GM12878 (cell line): Measurements from ENCODE around the gene FREM2. TPM values are rescaled to one million over a fixed set of nuclear protein-coding genes. Genes with fewer than 3 reads are reported as not detected.

Experiments used
- ATAC-seq: fragments of 200-7000 bp; cut with Tn5 transposase; 3 replicates; pipeline ENCODE4 v1.9.1; 2020; ENCODE audit warnings: mild to moderate bottlenecking, moderate library complexity
- BruUV-seq: library from RNA; stranded (reverse); fragments of 400-500 nt; replicated peaks from 2 replicates; lab custom pipeline; 2021; lab: Mats Ljungman, UMichigan
- CTCF ChIA-PET: fragments of 300-600 bp; sonication (Branson Sonifier 250); formaldehyde crosslinking; extraction: SDS; loops from one replicate; lab custom pipeline; 2021; ENCODE audit warnings: inconsistent platforms; lab: Yijun Ruan, JAX
- POLR2A ChIA-PET: fragments of 350-600 bp; formaldehyde crosslinking; extraction: SDS; loops from one replicate; lab custom pipeline; 2021; ENCODE audit warnings: inconsistent platforms; lab: Charles Lee
- RAD21 ChIA-PET: fragments of 300-600 bp; sonication (Branson Sonifier 250); formaldehyde crosslinking; loops from one replicate; lab custom pipeline; 2023; ENCODE audit warnings: antibody characterized with exemption; ENCODE audit not compliant: unreplicated experiment; lab: Charles Lee
- SMC1A ChIA-PET: fragments of 300-600 bp; sonication (Branson Sonifier 250); formaldehyde crosslinking; loops from one replicate; lab custom pipeline; 2023; ENCODE audit not compliant: unreplicated experiment, uncharacterized antibody; lab: Charles Lee
- DNase-seq: peaks from one replicate; pipeline ENCODE4 v3.0.0-alpha.2; 2011; ENCODE audit warnings: low read depth, low spot score
- FAIRE-seq: peaks from 3 replicates; lab custom pipeline; 2011; peaks lifted over from hg19 to GRCh38; lab: Jason Lieb, UNC
- H2AFZ ChIP-seq: 2 replicates; pipeline ENCODE4 v1.6.0; 2011; ENCODE audit warnings: low read depth, low read length, control low read depth; ENCODE audit not compliant: control insufficient read depth
- H3K27ac ChIP-seq: 2 replicates; pipeline ENCODE4 v1.5.1; 2011; ENCODE audit warnings: control low read depth; ENCODE audit not compliant: control insufficient read depth, insufficient read depth
- H3K27me3 ChIP-seq, 2 experiments: replicated peaks in 1 of 2; 2 replicates each; pipeline versions ENCODE4 v1.6.0 to v1.6.1; 2011; ENCODE audit warnings: low read length in 1 of 2; ENCODE audit not compliant: control insufficient read depth in 2 of 2, insufficient read depth in 2 of 2
- H3K36me3 ChIP-seq, 2 experiments: 2 replicates each; pipeline ENCODE4 v1.5.1; 2011; ENCODE audit warnings: low read length in 1 of 2; ENCODE audit not compliant: control insufficient read depth in 2 of 2, insufficient read depth in 2 of 2
- H3K4me1 ChIP-seq: 2 replicates; pipeline ENCODE4 v1.6.1; 2011; ENCODE audit warnings: mild to moderate bottlenecking, low read length, moderate library complexity, mixed read lengths; ENCODE audit not compliant: control insufficient read depth, insufficient read depth
- H3K4me2 ChIP-seq: 2 replicates; pipeline ENCODE4 v1.6.0; 2011; ENCODE audit warnings: control low read depth; ENCODE audit not compliant: control insufficient read depth, insufficient read depth
- H3K4me3 ChIP-seq: fragments of 200-600 bp; sonication (generic); 2 replicates; pipeline ENCODE4 v1.5.1; 2016
- H3K79me2 ChIP-seq: 2 replicates; pipeline ENCODE4 v1.6.0; 2011; ENCODE audit warnings: low read length; ENCODE audit not compliant: control insufficient read depth, insufficient read depth
- H3K9ac ChIP-seq: 2 replicates; pipeline ENCODE4 v1.8.0; 2011; ENCODE audit warnings: low read length, control low read depth, mixed read lengths; ENCODE audit not compliant: control insufficient read depth, insufficient read depth
- H3K9me3 ChIP-seq: replicated peaks from 3 replicates; pipeline ENCODE4 v1.5.1; 2011; ENCODE audit warnings: mild to moderate bottlenecking, low read length; ENCODE audit not compliant: control insufficient read depth, insufficient read depth
- H4K20me1 ChIP-seq: 2 replicates; pipeline ENCODE4 v1.6.0; 2011; ENCODE audit not compliant: control insufficient read depth, insufficient read depth
- BMI1 ChIP-seq: fragments of 450-650 bp; IDR thresholded peaks from 2 replicates; pipeline ENCODE4 v1.6.1; 2016; ENCODE audit warnings: mild to moderate bottlenecking, moderate library complexity, borderline replicate concordance
- CEBPZ ChIP-seq: fragments of 150-350 bp; IDR thresholded peaks from 2 replicates; pipeline ENCODE4 v1.6.1; 2016; ENCODE audit warnings: low read depth, low read length
- CTCF ChIP-seq, 3 experiments: IDR thresholded peaks in 2 of 3; conservative IDR thresholded peaks in 1 of 3; 2 replicates each; pipeline ENCODE4 v1.5.1; 2011; ENCODE audit warnings: low read depth in 3 of 3, low read length in 3 of 3, mild to moderate bottlenecking in 3 of 3, control low read depth in 2 of 3, moderate library complexity in 2 of 3, inconsistent platforms in 1 of 3, mixed read lengths in 1 of 3; ENCODE audit not compliant: control insufficient read depth in 2 of 3, insufficient read depth in 1 of 3; ENCODE audit errors: extremely low read depth in 1 of 3
- LARP7 ChIP-seq: fragments of 450-650 bp; IDR thresholded peaks from 2 replicates; pipeline ENCODE4 v1.6.1; 2017; ENCODE audit warnings: mild to moderate bottlenecking
- NR2C2 ChIP-seq: IDR thresholded peaks from 2 replicates; pipeline ENCODE4 v1.6.1; 2011; ENCODE audit warnings: borderline replicate concordance, low read depth; ENCODE audit not compliant: control insufficient read depth, insufficient read length
- POLR2A ChIP-seq: IDR thresholded peaks from 2 replicates; pipeline ENCODE4 v1.6.1; 2011; ENCODE audit warnings: low read depth, mild to moderate bottlenecking, low read length
- RAD21 ChIP-seq: IDR thresholded peaks from 2 replicates; pipeline ENCODE4 v1.6.1; 2011; ENCODE audit warnings: mild to moderate bottlenecking, low read depth, low read length, moderate library complexity; ENCODE audit not compliant: insufficient read depth
- RB1 ChIP-seq: fragments of 450-650 bp; formaldehyde crosslinking; IDR thresholded peaks from 2 replicates; pipeline ENCODE4 v1.6.1; 2017; ENCODE audit warnings: mild to moderate bottlenecking, borderline replicate concordance
- RCOR1 ChIP-seq: conservative IDR thresholded peaks from 2 replicates; pipeline ENCODE4 v1.6.1; 2012; ENCODE audit warnings: low read depth, low read length, improper control_type of control experiment
- SIX5 ChIP-seq: IDR thresholded peaks from 2 replicates; pipeline ENCODE4 v1.6.1; 2011; ENCODE audit warnings: mild to moderate bottlenecking, low read depth, low read length, moderate library complexity; ENCODE audit not compliant: severe bottlenecking
- SMAD1 ChIP-seq: fragments of 450-650 bp; IDR thresholded peaks from 2 replicates; pipeline ENCODE4 v1.6.1; 2018; ENCODE audit warnings: mild to moderate bottlenecking, low read depth; ENCODE audit not compliant: partially characterized antibody
- WRNIP1 ChIP-seq: IDR thresholded peaks from 2 replicates; pipeline ENCODE4 v1.6.1; 2011; ENCODE audit warnings: low read depth, low read length, improper control_type of control experiment, borderline replicate concordance
- ZBED1 ChIP-seq: IDR thresholded peaks from 2 replicates; pipeline ENCODE4 v1.6.1; 2016; ENCODE audit warnings: borderline replicate concordance
- ZSCAN29 ChIP-seq: fragments of 450-650 bp; IDR thresholded peaks from 2 replicates; pipeline ENCODE4 v1.6.1; 2017; ENCODE audit warnings: mild to moderate bottlenecking, moderate library complexity
- WGBS: methylation state at CpG from one replicate; pipeline ENCODE4 v1.1.6; 2016; ENCODE audit warnings: low lambda C conversion rate; ENCODE audit not compliant: insufficient replicate concordance, insufficient coverage; ENCODE audit errors: missing lambda C conversion rate; 5-methylcytosine and 5-hydroxymethylcytosine counted together
- in situ Hi-C: fragments of 300-500 bp; cut with MboI; formaldehyde crosslinking; loops from 9 replicates; pipeline ENCODE4 v1.14.3; 2018; ENCODE audit warnings: mixed read lengths
- intact Hi-C: fragments of 100-400 bp; cut with micrococcal nuclease; formaldehyde crosslinking; loops from one replicate; pipeline ENCODE4 v1.14.2; 2022; ENCODE audit not compliant: unreplicated experiment
- polyA plus RNA-seq, 11 experiments: library from polyadenylated mRNA; depleted of rRNA in 4 of 11; unstranded in 6 of 11; stranded (reverse) in 5 of 11; fragments of >200 nt; fragmentation: Nextera tagmentation in 4 of 11; fragmentation: Illumina TruSeq in 1 of 11; extraction: Ambion mirVana in 4 of 11; extraction: Trizol in 1 of 11; gene quantifications; 1 replicate in 1 of 11; 2 replicates in 10 of 11; pipeline versions ENCODE4 v1.2.1 to v1.2.3, GENCODE V29; 2011 to 2016; ENCODE audit warnings: inconsistent platforms in 2 of 11, missing spikeins in 2 of 11, low read depth in 1 of 11
- total RNA-seq, 4 experiments: library from RNA; depleted of rRNA in 3 of 4; stranded (reverse); fragments of >200 nt in 3 of 4; fragmentation: Illumina TruSeq in 1 of 4; extraction: Trizol in 1 of 4; gene quantifications; 2 replicates each; pipeline versions ENCODE4 v1.2.1 to v1.2.3, GENCODE V29; 2013 to 2021

Gene FREM2
- total and polyA plus RNA-seq, 10 of the 15 experiments (the other 5 are each of a cell fraction or from before 2014, with no cell fraction given) = 0.02 to 0.12 (median 0.05) TPM; not detected in 2

- intact Hi-C loops = no loop called here
- POLR2A ChIA-PET = no interaction called here
- SMC1A ChIA-PET = interaction anchor here (1.0 to 4.0 kb wide), 3 partner anchors 9 to 40 kb away, joined by 3 to 13 read pairs (median 9); no protein-coding TSS in a partner anchor
Measured at GRCh38 chr13:38804061-38804460, 117.2 kb downstream of the FREM2 start.

GRCh38 chr13:38804536-38804935, 117.7 kb downstream of the FREM2 start:
- no peaks in the 10 kb centered on the region for H4K20me1 ChIP-seq
- no peak overlapping the region for H3K9ac ChIP-seq
- ChIA-PET POLR2A (no interaction called here), SMC1A (interaction anchor here (1.0 to 4.0 kb wide), 3 partner anchors 9 to 40 kb away, joined by 3 to 13 read pairs (median 9); no protein-coding TSS in a partner anchor), CTCF (interaction anchor here (0.7 kb wide), 1 partner anchor 11 kb away, joined by 3 read pairs; no protein-coding TSS in a partner anchor), RAD21 (no interaction called here)
- H3K27me3 ChIP-seq = no peaks in the 10 kb centered on the region
- 0% methylated on average over 1 of the region's 1 CpG for WGBS
- no peaks in the 10 kb centered on the region for H3K4me1 ChIP-seq
- DNase-seq (no peak), ATAC-seq (no peak), FAIRE-seq (no peak)
- no peak overlapping the region for H2AFZ ChIP-seq
- no peaks in the 10 kb centered on the region for H3K36me3 ChIP-seq
- H3K4me3 ChIP-seq = no peak overlapping the region
- in situ Hi-C loops (loop anchor here (5.0 kb wide), 1 partner anchor 48 kb away; no protein-coding TSS in a partner anchor), intact Hi-C loops (no loop called here)
- no peak overlapping the region for H3K27ac ChIP-seq
- no peaks in the 10 kb centered on the region; the same call in 2 of the 3 replicates for H3K9me3 ChIP-seq
- H3K79me2 ChIP-seq = no peaks in the 10 kb centered on the region
- no TSS peak for BruUV-seq
- no peak overlapping the region for H3K4me2 ChIP-seq
- no peak for TF ChIP-seq CEBPZ
- no peak for TF ChIP-seq SMAD1
- TF ChIP-seq ZBED1 = no peak
- TF ChIP-seq CTCF (IDR thresholded peaks at IDR 0.05 in 2 of 3, conservative IDR thresholded peaks at IDR 0.05 in 1 of 3; ENCODE audit: control insufficient read depth in 2 of 3, extremely low read depth in 1 of 3, insufficient read depth in 1 of 3, low read depth in 3 of 3, low read length in 3 of 3) = no peak
- no peak for TF ChIP-seq LARP7
- TF ChIP-seq NR2C2 = no peak
- TF ChIP-seq RAD21 = no peak

More at GRCh38 chr13:38804061-38804460, 117.2 kb downstream of the FREM2 start:
- Histone ChIP-seq H3K79me2 (no peaks in the 10 kb centered on the region), H2AFZ (no peak overlapping the region), H3K9ac (no peak overlapping the region), H3K9me3 (no peaks in the 10 kb centered on the region; the same call in 2 of the 3 replicates), H3K36me3 (no peaks in the 10 kb centered on the region), H3K4me1 (no peaks in the 10 kb centered on the region), H3K4me2 (no peak overlapping the region), H3K4me3 (no peak overlapping the region), H4K20me1 (no peaks in the 10 kb centered on the region), H3K27me3 (no peaks in the 10 kb centered on the region), H3K27ac (no peak overlapping the region)
- in situ Hi-C loops = loop anchor here (5.0 kb wide), 1 partner anchor 48 kb away; no protein-coding TSS in a partner anchor
- 47% methylated on average over 2 of the region's 2 CpGs for WGBS
- BruUV-seq = no TSS peak
- ChIA-PET RAD21 (no interaction called here), CTCF (interaction anchor here (0.7 kb wide), 1 partner anchor 12 kb away, joined by 3 read pairs; no protein-coding TSS in a partner anchor)
- DNase-seq (no peak), ATAC-seq (no peak), FAIRE-seq (no peak)
- TF ChIP-seq ZSCAN29 (no peak), BMI1 (no peak), SIX5 (no peak), RCOR1 (no peak), WRNIP1 (no peak), RB1 (no peak), POLR2A (no peak)
